Stimulated activated naive B cell treated with anti-CD40 and anti-IgM and Interleukin-4, amounts not matched to agents 10 μg/mL and 1 μg/mL and 100 μg/mL, for 72 hours (primary cell): ENCODE measurements around the gene ADM.

Source experiments
- ATAC-seq, 2 donors: fragments of 150-1000 bp; cut with Tn5 transposase; replicated peaks; 2 replicates each; pipeline ENCODE4 v1.10.0; 2021; ENCODE audit warnings: moderate library complexity in 1 of 2
- DNase-seq: peaks from one replicate; pipeline ENCODE4 v3.0.0; 2021
- H3K27ac Mint-ChIP-seq: one replicate; pipeline ENCODE4 v1.8.0; 2022; ENCODE audit warnings: mild to moderate bottlenecking, mixed read lengths
- H3K27me3 Mint-ChIP-seq, 2 donors: one replicate each; pipeline ENCODE4 v1.8.0; 2022; ENCODE audit warnings: mixed read lengths in 2 of 2
- H3K36me3 Mint-ChIP-seq, 2 donors: one replicate each; pipeline ENCODE4 v1.8.0; 2022; ENCODE audit warnings: mixed read lengths in 2 of 2, mild to moderate bottlenecking in 1 of 2
- H3K4me1 Mint-ChIP-seq, 2 donors: one replicate each; pipeline ENCODE4 v1.8.0; 2022; ENCODE audit warnings: mixed read lengths in 2 of 2, mild to moderate bottlenecking in 1 of 2
- H3K4me3 Mint-ChIP-seq, 2 donors: one replicate each; pipeline ENCODE4 v1.8.0; 2022; ENCODE audit warnings: mild to moderate bottlenecking in 2 of 2, mixed read lengths in 2 of 2, moderate library complexity in 1 of 2
- H3K9me3 Mint-ChIP-seq, 2 donors: one replicate each; pipeline ENCODE4 v1.8.0; 2022; ENCODE audit warnings: mixed read lengths in 2 of 2, mild to moderate bottlenecking in 1 of 2

ADM gene

DNA sequence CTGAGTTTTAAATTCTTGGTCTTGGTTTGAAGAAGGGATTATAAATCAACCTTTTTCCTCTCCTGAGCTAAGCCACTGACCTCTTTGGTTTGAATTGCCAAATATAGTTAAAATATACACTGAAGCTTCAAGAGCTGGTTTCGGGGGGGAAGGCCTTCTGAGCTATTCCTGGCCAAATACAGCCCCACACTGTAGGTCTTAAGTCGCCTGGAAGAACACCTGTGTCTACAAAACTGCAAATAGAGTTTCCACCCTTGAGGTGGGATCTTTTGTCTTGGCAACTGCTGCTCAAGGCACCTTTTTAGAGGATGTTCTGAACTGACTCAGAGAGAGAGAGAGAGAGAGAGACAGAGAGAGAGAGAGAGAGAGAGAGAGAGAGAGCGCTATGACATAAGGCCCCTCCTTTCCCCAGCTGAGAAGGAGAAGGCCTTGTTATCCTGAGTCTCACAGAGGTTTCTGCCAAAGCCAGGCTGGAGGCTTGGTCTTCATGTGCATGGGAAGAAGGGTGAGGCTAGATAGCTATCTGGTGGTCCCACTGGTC lies 5.5 kb downstream of the ADM start:
- peaks cover 34 to 57% of the 10 kb centered on the region in 2 donors for H3K4me1 Mint-ChIP-seq
- no peak for DNase-seq
- H3K27me3 Mint-ChIP-seq = peaks cover 11 to 17% of the 10 kb centered on the region in 2 donors

GRCh38 chr11:10311802-10312201 lies 6.9 kb downstream of the ADM start:
- Mint-ChIP-seq H3K27me3 (peaks cover 4 to 10% of the 10 kb centered on the region in 2 donors), H3K4me1 (peaks cover 24 to 54% of the 10 kb centered on the region in 2 donors), H3K4me3 (no peak overlapping the region), H3K9me3 (no peaks in the 10 kb centered on the region), H3K36me3 (no peaks in the 10 kb centered on the region), H3K27ac (no peak overlapping the region)
- DNase-seq = no peak
- no peak for ATAC-seq

More for the DNA sequence above, 5.5 kb downstream of the ADM start:
- Mint-ChIP-seq H3K4me3 (no peak overlapping the region), H3K9me3 (no peaks in the 10 kb centered on the region), H3K36me3 (peaks cover 0 to 6% of the 10 kb centered on the region in 2 donors), H3K27ac (peak overlapping the region; percentile 1)
- no peak for ATAC-seq

DNA sequence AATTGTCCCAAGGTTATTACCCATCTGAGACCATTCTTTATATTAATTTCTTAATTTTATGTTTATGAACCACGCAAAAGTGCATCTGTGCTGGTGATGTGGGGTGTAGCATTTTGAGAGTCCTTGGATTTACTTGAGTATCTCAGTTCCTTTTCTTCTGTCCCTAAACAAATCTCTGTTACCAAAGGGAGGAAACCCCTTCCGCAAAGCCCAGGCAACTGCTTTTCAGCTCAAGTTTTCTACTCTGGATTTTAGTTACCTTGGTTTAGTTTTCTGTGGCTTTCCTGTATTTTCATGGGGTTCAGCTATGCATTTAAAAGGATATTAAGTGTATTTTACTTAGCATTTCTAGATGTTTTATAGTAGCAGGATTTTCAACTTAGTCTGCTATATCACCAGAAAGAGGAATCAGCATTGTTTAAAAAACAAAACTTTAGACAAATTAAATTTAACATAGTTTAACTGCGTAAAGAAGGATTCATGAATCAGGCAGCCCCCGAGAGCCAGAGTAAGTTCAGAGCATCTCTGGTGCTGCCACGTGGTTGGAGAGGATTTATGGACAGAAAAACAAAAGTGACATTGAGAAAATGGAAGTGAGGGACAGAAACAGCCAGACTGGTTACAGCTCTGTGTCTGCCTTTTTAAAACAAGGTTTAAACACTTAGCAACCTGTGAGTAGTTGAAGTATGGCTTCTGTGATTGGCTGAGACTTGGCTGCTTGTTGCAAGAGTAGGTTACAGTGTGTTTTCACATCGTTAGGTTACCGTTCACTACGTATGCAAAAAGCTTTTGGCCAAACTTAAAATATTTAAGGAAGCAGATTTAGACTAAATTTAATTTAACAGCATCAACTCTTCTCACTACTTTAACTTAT lies 9.6 kb downstream of the ADM start:
- H3K4me1 Mint-ChIP-seq = peaks cover 29 to 56% of the 10 kb centered on the region in 2 donors
- DNase-seq (no peak), ATAC-seq (peak; percentile 46 to 48)
- H3K27me3 Mint-ChIP-seq = peaks cover 0 to 5% of the 10 kb centered on the region in 2 donors
- peak overlapping the region; percentile 68 for H3K27ac Mint-ChIP-seq
- H3K36me3 Mint-ChIP-seq = no peaks in the 10 kb centered on the region
- H3K4me3 Mint-ChIP-seq = peak overlapping the region; percentile 11 to 51
- no peaks in the 10 kb centered on the region for H3K9me3 Mint-ChIP-seq

DNA sequence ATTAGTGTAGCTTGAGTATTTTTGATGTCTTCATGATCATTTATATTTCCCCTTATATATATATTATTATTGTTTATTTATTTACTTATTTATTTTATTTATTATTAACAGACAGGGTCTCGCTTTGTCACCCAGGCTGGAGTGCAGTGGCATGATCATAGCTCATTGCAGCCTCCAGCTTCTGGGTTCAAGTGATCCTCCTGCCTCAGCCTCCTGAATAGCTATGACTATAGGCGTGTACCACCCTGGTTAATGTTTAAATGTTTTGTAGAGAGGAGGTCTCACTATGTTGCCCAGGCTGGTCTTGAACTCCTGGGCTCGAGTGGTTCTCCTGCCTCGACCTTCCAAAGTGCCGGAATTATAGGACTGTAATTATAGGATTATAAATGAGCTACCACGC lies 10.2 kb downstream of the ADM start:
- DNase-seq (no peak), ATAC-seq (no peak)
- Mint-ChIP-seq H3K27me3 (peaks cover 0 to 5% of the 10 kb centered on the region in 2 donors), H3K4me3 (peak overlapping the region in 1 of 2 donors; percentile 51), H3K27ac (no peak overlapping the region), H3K4me1 (peaks cover 33 to 57% of the 10 kb centered on the region in 2 donors), H3K36me3 (no peaks in the 10 kb centered on the region), H3K9me3 (no peaks in the 10 kb centered on the region)

DNA sequence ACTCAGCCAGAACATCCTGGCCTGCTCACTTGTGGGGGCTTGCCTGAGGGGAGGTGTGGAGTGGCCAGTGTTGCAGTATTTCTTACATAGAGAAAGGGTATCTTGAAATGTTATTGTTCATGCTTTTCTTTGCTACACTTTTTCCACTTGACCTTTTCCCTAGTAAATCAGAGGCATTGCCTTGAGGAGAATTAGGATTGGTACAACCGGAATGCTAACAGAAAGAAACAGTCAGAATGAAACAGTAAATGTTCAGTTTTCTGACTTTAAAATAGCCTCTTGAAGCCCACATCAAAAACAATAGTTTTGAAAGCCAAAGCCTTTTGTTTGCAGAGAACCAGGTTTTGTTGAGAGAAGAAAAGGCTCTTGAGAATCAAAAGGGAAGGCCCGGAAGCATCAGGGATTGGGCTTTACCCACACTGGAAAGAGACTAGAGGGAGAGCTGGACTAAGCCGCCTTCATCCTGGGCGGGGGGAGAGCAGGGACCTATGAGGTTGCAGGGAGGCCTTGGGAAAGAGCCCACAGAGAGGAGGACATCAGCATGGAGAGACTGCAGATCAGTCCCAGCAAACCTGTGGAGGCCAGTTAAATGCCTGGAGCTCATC lies 12.4 kb downstream of the ADM start:
- Mint-ChIP-seq H3K4me1 (peaks cover 30 to 60% of the 10 kb centered on the region in 2 donors), H3K9me3 (no peaks in the 10 kb centered on the region), H3K36me3 (no peaks in the 10 kb centered on the region), H3K4me3 (peak overlapping the region; percentile 78 to 79), H3K27ac (peak overlapping the region; percentile 97), H3K27me3 (no peaks in the 10 kb centered on the region)
- no peak for DNase-seq
- no peak for ATAC-seq

DNA sequence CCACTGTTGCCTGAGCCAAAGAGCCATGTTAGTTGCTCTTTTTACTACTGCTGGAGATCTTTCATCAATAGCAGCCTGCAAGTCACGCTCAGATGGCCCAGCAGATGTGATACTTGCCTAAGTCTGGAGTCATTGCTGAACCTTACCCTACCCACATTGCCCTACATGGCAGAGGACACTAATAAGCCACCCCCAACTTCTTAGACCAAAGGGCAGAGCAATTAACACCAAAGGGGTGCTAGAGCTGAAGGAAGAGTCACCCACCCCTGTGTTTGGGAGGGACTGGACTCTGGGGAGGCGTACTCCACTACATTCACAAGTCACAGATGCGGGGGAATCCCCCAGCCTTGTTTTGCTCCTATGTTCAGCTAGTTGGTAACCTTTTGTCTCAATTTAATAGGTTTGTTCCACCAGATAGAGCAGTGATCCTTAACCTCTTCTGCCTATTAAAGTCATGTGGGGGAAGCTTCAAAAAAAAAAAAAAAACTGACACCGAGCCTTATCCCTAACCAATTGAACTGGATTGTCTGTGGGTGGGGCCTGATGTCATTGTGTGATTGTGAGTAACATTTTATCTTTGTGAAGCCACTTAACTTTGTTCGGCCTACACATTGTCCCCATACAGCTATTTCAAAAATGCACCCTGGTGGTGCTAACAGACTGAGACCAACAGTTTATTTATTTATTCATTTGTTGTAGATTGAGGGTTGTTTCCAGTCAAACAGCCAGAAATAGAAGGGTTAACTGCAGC lies 13.1 kb downstream of the ADM start:
- peak overlapping the region; percentile 97 for H3K27ac Mint-ChIP-seq
- ATAC-seq = peak; percentile 92 to 93
- H3K4me1 Mint-ChIP-seq = peaks cover 35 to 67% of the 10 kb centered on the region in 2 donors
- no peaks in the 10 kb centered on the region for H3K9me3 Mint-ChIP-seq
- peak; percentile 86 for DNase-seq
- H3K36me3 Mint-ChIP-seq = no peaks in the 10 kb centered on the region
- H3K4me3 Mint-ChIP-seq = peak overlapping the region; percentile 78 to 79
- no peaks in the 10 kb centered on the region for H3K27me3 Mint-ChIP-seq

GRCh38 chr11:10318527-10318802 lies 13.6 kb downstream of the ADM start:
- peaks cover 2% of the 10 kb centered on the region in 2 donors for H3K27me3 Mint-ChIP-seq
- H3K27ac Mint-ChIP-seq = peak overlapping the region; percentile 97
- H3K4me3 Mint-ChIP-seq = peak overlapping the region; percentile 49 to 64

DNA sequence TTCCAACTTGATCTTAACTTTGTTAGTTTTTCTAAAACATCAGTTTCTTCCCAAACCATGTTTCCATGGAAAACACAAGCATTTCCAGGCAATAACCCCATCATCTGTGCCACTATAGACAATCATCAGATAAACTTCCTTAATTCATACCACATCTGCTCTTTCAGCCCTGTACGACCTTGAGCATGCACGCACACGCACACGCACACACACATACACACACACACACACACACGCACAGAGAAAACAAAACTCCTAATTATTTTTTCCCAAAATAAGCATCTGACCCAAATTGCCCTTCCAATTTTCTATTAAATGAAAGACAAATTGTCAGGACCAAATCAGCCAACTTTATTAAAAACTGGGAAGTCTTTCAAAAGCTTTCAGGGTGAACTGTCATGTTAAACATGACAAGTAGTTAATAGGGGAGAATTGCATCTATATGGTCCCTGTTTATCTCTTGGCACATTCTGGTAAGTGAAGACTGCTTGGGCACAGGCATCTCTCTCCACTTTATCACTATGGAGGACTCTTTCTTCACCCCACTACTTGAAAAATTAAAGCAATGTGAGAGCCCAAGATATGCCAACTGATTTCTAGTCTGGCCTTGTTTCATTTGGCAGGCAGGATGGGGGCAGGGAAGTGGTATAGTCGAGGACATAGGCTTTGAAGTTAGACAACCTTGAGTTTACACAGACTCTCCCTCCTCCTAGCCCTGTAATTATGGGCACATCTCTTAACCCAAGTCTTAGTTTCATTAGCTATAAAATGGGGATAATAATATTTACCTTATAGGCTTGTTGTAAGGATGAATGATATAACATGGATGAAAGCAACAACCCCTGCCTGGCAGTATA lies 15.1 kb downstream of the ADM start:
- Mint-ChIP-seq H3K4me3 (no peak overlapping the region), H3K27ac (peak overlapping the region; percentile 11), H3K36me3 (no peaks in the 10 kb centered on the region), H3K9me3 (no peaks in the 10 kb centered on the region), H3K27me3 (peaks cover 6 to 9% of the 10 kb centered on the region in 2 donors), H3K4me1 (peaks cover 39 to 67% of the 10 kb centered on the region in 2 donors)
- no peak for DNase-seq
- ATAC-seq = no peak

More at GRCh38 chr11:10318527-10318802, 13.6 kb downstream of the ADM start:
- no peaks in the 10 kb centered on the region for H3K9me3 Mint-ChIP-seq
- H3K36me3 Mint-ChIP-seq = no peaks in the 10 kb centered on the region
- H3K4me1 Mint-ChIP-seq = peaks cover 39 to 72% of the 10 kb centered on the region in 2 donors
- DNase-seq = no peak
- ATAC-seq = no peak

DNA sequence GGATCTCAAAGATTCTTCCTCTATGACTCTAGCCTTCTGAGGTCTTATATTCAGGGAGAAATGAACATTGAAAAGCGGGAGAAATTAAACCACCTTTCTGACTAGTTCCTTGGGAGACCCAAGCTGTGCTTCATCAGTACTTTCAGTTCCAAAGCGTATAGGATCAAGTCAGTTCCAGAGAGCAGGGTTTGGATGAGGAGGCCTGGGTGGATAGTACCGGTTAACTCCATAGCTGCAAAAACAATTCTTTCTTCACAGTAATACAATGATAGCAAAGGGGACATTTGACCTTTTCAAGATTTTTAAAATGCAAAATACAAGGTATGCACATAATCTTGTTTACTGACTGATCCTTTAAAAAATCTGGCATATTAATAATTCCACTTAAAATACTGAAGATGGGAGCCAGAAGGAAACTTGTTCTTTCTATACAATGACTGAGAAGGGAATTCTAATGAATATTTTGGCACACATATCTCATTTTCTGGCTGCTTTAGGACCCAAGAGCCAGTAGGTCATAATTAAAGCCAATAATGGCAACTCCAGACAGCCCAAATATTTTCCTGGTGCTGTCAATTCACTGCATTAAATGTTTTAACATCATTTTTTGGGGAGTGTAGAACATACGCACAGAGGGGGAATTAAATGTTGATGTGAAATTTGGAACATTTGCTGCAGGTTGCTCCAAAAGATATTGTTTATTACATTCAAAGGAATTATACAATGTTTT lies 16.0 kb downstream of the ADM start:
- peaks cover 39 to 64% of the 10 kb centered on the region in 2 donors for H3K4me1 Mint-ChIP-seq
- H3K27me3 Mint-ChIP-seq = peaks cover 6 to 9% of the 10 kb centered on the region in 2 donors
- H3K4me3 Mint-ChIP-seq = no peak overlapping the region
- ATAC-seq (no peak), DNase-seq (no peak)
- no peak overlapping the region for H3K27ac Mint-ChIP-seq
- no peaks in the 10 kb centered on the region for H3K9me3 Mint-ChIP-seq
- no peaks in the 10 kb centered on the region for H3K36me3 Mint-ChIP-seq

GRCh38 chr11:10322401-10322800 lies 17.5 kb downstream of the ADM start:
- ATAC-seq (no peak), DNase-seq (no peak)
- H3K4me1 Mint-ChIP-seq = peaks cover 33 to 49% of the 10 kb centered on the region in 2 donors
- peak overlapping the region; percentile 92 for H3K27ac Mint-ChIP-seq
- no peaks in the 10 kb centered on the region for H3K36me3 Mint-ChIP-seq
- peaks cover 6 to 9% of the 10 kb centered on the region in 2 donors for H3K27me3 Mint-ChIP-seq
- no peaks in the 10 kb centered on the region for H3K9me3 Mint-ChIP-seq
- peak overlapping the region; percentile 69 to 77 for H3K4me3 Mint-ChIP-seq

DNA sequence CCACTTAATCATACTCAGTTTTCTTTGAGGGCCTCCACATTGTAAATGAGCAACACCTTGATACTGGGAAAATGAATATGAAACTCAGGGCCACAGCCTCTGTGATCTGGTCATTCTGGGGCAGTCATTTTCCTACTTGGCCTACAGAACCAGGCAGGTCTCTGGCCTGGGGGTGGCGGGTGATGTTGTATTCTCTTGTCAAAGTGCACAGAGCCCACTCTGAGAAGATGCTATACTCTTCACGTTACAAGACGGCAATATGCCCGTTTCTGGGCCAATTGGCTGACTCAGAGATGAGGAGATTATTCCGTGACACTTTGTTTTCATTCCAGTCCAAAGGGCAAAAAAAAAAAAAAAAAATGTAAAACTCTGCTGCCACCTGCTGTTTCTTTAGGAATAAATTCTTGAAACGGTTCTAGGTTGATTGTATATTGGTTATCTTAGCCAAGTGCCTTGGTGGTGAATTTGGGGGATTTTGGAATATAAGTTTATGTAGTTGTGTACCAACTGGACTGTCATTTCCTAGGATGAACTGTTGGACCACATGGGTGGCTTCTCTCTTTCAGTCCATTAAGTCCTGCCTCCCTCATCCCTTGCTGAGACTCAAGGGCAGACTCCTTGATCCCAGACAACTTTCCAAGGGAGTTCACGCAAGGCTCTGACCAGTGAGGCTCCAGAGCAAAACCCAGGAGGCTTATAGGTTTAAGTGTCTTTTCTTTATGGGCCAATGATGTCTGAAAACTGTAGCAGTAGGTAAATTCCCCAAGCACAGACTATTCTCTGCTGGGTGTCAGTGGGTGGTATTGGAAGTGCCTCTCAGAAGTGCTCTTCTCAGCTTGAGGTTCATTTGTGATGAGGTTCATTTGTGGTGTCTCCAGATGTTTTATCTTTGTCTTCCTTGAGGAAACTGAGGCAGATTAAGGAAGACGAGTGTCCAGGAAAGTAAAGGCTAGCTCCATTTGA lies 18.2 kb downstream of the ADM start:
- ATAC-seq (peak; percentile 42 to 57), DNase-seq (peak; percentile 45)
- H3K4me1 Mint-ChIP-seq = peaks cover 27 to 42% of the 10 kb centered on the region in 2 donors
- peaks cover 6 to 11% of the 10 kb centered on the region in 2 donors for H3K27me3 Mint-ChIP-seq
- no peaks in the 10 kb centered on the region for H3K36me3 Mint-ChIP-seq
- H3K27ac Mint-ChIP-seq = peak overlapping the region; percentile 92
- peak overlapping the region; percentile 69 to 77 for H3K4me3 Mint-ChIP-seq
- H3K9me3 Mint-ChIP-seq = no peaks in the 10 kb centered on the region

- ATAC-seq = no peak
- Mint-ChIP-seq H3K27ac (no peak overlapping the region), H3K27me3 (peaks cover 13 to 16% of the 10 kb centered on the region in 2 donors), H3K9me3 (no peaks in the 10 kb centered on the region), H3K36me3 (no peaks in the 10 kb centered on the region), H3K4me1 (peaks cover 25 to 36% of the 10 kb centered on the region in 2 donors), H3K4me3 (no peak overlapping the region)
- no peak for DNase-seq
These were observed 18.9 kb downstream of the ADM start for GRCh38 chr11:10323793-10324170.
